Measurements from ENCODE around the gene NMD3. TPM values are rescaled to one million over a fixed set of nuclear protein-coding genes. Genes with fewer than 3 reads are reported as not detected.

Gene NMD3
- total RNA-seq, 1 donor from 2014 or later, result 49.1 TPM

GRCh38 chr3:161231861-161232260 lies 10.8 kb downstream of the NMD3 start:
- TF ChIP-seq POLR2AphosphoS5 (IDR thresholded peaks at IDR 0.05; ENCODE audit: insufficient read depth in 1 of 2, low read depth in 1 of 2), result no peak
- TF ChIP-seq, protein P1, sequence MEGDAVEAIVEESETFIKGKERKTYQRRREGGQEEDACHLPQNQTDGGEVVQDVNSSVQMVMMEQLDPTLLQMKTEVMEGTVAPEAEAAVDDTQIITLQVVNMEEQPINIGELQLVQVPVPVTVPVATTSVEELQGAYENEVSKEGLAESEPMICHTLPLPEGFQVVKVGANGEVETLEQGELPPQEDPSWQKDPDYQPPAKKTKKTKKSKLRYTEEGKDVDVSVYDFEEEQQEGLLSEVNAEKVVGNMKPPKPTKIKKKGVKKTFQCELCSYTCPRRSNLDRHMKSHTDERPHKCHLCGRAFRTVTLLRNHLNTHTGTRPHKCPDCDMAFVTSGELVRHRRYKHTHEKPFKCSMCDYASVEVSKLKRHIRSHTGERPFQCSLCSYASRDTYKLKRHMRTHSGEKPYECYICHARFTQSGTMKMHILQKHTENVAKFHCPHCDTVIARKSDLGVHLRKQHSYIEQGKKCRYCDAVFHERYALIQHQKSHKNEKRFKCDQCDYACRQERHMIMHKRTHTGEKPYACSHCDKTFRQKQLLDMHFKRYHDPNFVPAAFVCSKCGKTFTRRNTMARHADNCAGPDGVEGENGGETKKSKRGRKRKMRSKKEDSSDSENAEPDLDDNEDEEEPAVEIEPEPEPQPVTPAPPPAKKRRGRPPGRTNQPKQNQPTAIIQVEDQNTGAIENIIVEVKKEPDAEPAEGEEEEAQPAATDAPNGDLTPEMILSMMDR (IDR thresholded peaks at IDR 0.05), result no peak
- TF ChIP-seq POLR2A (IDR thresholded peaks at IDR 0.05), result no peak
- intact Hi-C loops (cut with DNase I), result no loop called here
- Histone ChIP-seq H3K27me3 (no peaks in the 10 kb centered on the region), H3K36me3 (peaks cover 3 to 47% of the 10 kb centered on the region in 2 donors), H3K4me1 (peaks cover 18% of the 10 kb centered on the region), H3K9me3 (no peaks in the 10 kb centered on the region), H3K27ac (no peak overlapping the region), H3K4me3 (no peak overlapping the region)
- no peak for DNase-seq (ENCODE audit: extremely low spot score in 2 of 2)

DNA sequence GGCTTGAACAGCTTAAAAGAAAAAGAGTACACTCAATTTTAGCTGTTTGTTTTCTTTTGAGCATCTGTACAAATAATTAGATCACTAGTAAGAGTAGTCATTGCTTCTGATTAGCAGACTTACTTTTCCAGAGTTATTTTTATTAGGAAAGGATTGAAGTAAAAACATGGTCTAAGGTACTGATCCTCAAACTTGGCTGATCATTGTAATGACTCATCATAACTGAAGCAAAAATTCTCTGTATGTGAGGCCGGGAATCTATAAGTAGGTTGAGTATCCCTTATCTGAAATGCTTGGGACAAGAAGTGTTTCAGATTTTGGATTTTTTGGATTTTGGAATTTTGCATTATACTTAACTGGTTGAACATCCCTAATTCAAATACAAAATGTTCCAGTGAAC lies 12.4 kb downstream of the NMD3 start:
- Histone ChIP-seq H3K4me3 (no peak overlapping the region), H3K9me3 (no peaks in the 10 kb centered on the region), H3K4me1 (peaks cover 18% of the 10 kb centered on the region), H3K36me3 (peaks cover 3 to 42% of the 10 kb centered on the region in 2 donors), H3K27ac (no peak overlapping the region), H3K27me3 (no peaks in the 10 kb centered on the region)
- intact Hi-C loops (cut with DNase I), result no loop called here
- DNase-seq (ENCODE audit: extremely low spot score in 2 of 2), result no peak
- TF ChIP-seq POLR2A (IDR thresholded peaks at IDR 0.05) (no peak), POLR2AphosphoS5 (IDR thresholded peaks at IDR 0.05; ENCODE audit: insufficient read depth in 1 of 2, low read depth in 1 of 2) (no peak)
- TF ChIP-seq, protein P1 (IDR thresholded peaks at IDR 0.05), result no peak

- DNase-seq (ENCODE audit: extremely low spot score in 2 of 2), result no peak
- no peak overlapping the region for H3K4me3 ChIP-seq
- H3K36me3 ChIP-seq, result peaks cover 6 to 45% of the 10 kb centered on the region in 2 donors
- H3K4me1 ChIP-seq, result peaks cover 10% of the 10 kb centered on the region
- TF ChIP-seq, protein P1 (IDR thresholded peaks at IDR 0.05), result no peak
- no peak for TF ChIP-seq POLR2A (IDR thresholded peaks at IDR 0.05)
- no peak for TF ChIP-seq POLR2AphosphoS5 (IDR thresholded peaks at IDR 0.05; ENCODE audit: insufficient read depth in 1 of 2, low read depth in 1 of 2)
- no peak overlapping the region for H3K27ac ChIP-seq
- no peaks in the 10 kb centered on the region for H3K9me3 ChIP-seq
- no peaks in the 10 kb centered on the region for H3K27me3 ChIP-seq
- intact Hi-C loops (cut with DNase I), result no loop called here
Observed at GRCh38 chr3:161236240-161236639, 15.1 kb downstream of the NMD3 start.

GRCh38 chr3:161239700-161240099 lies 18.6 kb downstream of the NMD3 start:
- peaks cover 6 to 43% of the 10 kb centered on the region in 2 donors for H3K36me3 ChIP-seq
- no peak for TF ChIP-seq POLR2AphosphoS5 (IDR thresholded peaks at IDR 0.05; ENCODE audit: insufficient read depth in 1 of 2, low read depth in 1 of 2)
- no peak for TF ChIP-seq POLR2A (IDR thresholded peaks at IDR 0.05)
- TF ChIP-seq, protein P1 (IDR thresholded peaks at IDR 0.05), result no peak
- intact Hi-C loops (cut with DNase I), result no loop called here

DNA sequence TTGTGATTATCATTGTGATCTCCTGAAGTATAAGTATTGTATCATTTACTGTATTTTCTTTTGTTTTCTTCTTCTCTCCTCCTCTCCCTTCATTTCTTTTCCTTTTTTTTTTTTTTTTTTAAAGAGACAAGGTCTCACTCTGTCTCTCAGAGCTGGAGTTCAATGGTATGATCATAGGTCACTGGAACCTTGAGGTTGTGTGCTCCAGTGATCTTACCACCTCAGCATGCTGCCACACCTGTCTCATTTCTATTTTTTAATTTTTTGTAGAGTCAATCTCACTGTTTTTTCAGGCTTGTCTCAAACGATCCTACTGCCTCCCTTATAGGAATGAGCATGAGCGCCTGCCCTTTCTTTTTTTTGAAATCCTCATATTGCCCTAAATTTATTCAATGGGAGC lies 23.4 kb downstream of the NMD3 start:
- DNase-seq (ENCODE audit: extremely low spot score in 2 of 2), result no peak
- peaks cover 0 to 41% of the 10 kb centered on the region in 2 donors for H3K36me3 ChIP-seq
- intact Hi-C loops (cut with DNase I), result no loop called here
- no peaks in the 10 kb centered on the region for H3K4me1 ChIP-seq
- TF ChIP-seq POLR2AphosphoS5 (IDR thresholded peaks at IDR 0.05; ENCODE audit: insufficient read depth in 1 of 2, low read depth in 1 of 2), result no peak
- TF ChIP-seq, protein P1 (IDR thresholded peaks at IDR 0.05), result no peak
- TF ChIP-seq POLR2A (IDR thresholded peaks at IDR 0.05), result no peak
- no peaks in the 10 kb centered on the region for H3K27me3 ChIP-seq
- no peak overlapping the region for H3K27ac ChIP-seq
- no peak overlapping the region for H3K4me3 ChIP-seq
- H3K9me3 ChIP-seq, result no peaks in the 10 kb centered on the region

More at GRCh38 chr3:161239700-161240099, 18.6 kb downstream of the NMD3 start:
- Histone ChIP-seq H3K9me3 (no peaks in the 10 kb centered on the region), H3K27ac (no peak overlapping the region), H3K27me3 (no peaks in the 10 kb centered on the region), H3K4me1 (no peaks in the 10 kb centered on the region), H3K4me3 (no peak overlapping the region)
- no peak for DNase-seq (ENCODE audit: extremely low spot score in 2 of 2)

All from vagina (tissue), 2 donors.